DMS114 treated with DMSO at 0.1 percent for 48 hours (cell line): ENCODE results near the gene BCAS3.
A peak's percentile ranks its signal among the peaks of the same experiment; 100 is the strongest.
"Not testable (repeated sequence)": the region's sequence is repeated elsewhere in the genome, so short reads cannot be mapped to it uniquely, and the experiment has no call there.

ENCODE experiments used
- DNase-seq: peaks from one replicate; lab custom pipeline; 2025; ENCODE audit not compliant: unreplicated experiment; lab: John Stamatoyannopoulos, UW

Gene BCAS3

DNA sequence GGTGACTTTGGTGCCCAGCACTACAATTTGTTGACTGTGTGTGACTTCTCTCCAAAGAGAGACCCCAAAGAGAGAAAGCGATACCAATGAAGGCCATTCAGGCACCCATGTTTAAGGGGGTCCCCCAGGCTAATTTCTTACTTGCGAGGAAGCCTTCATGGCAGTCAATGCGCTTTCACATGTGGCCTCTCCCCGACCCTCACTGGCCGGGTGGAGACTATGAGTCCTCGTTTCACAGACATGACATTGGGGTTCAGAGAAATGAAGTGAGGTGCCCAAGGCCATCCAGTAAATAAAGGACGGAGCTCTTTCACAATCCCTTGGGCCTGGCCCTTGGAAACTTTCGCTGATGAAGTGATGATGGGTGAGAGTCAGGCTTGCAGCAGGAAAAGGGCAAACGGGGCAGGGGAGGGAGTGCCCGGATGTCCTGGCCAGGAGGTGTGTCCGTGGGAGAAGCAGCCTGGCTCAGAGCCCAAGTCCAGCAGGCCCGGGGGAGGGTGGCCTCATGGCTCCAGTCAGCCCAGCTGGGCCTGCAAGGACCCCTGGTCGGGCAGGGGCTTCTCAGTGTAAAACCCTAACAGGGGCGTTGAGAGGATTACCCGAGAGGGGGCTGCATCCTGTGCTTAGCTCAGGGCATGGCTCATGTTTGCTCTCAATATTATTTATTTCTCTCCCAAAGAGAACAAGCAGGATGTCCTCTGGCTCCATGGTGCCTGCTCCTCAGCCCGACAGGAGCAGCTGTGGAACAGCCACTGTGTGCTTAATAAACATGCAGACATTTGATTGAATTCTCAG, 736.7 kb downstream of the BCAS3 start:
- no peak for DNase-seq

DNA sequence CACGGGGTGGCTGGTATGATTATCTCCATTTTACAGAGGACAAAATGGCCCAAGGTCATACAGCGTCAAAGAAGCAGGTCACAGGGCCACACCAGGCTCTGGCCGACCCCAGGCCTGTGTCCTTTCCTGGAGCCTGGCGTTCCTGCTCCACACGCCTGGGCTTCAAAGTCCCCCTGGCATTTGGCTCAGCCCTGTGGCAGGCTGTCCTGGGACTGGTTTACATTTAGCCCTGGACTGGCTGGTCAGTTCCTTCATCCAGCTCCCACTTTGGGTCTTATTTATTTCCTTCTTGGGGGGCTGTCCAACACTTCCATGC, 737.2 kb downstream of the BCAS3 start:
- DNase-seq: no peak

DNA sequence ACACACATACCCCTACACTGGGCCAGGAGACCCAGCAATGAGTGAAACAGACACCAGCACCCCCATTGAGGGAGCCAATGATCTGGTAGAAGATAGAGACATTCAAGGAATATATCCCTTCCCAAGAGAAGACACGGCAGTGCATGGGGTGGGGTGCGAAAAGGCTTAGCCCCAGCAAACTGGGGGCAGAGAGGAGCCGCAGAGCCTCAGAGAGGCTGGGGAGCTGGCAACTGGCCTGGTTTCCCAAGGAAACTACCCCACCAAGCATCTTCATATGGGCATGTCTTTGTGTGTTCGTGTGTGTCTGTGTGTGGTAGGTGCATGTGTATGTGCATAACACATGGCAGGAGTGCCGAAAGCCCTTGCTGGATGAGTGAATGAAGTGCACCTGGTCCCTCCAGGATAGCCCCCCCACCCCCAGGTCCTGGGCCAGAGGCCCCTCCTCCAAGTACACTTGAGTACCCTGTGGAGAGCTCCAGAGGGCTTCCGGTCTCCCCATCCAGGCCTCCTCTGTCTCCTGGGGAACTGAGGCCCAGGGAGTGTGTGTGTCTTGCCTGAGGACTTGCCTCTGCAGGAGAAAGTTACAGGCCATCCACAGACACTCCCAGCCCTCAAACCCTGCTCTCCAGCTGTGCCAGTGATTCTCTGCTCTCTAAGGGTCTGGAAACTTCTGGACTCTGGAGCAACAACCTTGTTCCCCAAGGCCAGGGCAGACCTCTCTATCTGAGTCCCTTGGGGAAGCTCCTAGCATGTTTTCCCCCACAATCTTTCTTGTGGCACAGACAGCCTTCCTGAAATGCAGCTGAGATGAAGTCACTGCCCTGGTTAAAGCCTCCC, 737.9 kb downstream of the BCAS3 start:
- DNase-seq: no peak

DNA sequence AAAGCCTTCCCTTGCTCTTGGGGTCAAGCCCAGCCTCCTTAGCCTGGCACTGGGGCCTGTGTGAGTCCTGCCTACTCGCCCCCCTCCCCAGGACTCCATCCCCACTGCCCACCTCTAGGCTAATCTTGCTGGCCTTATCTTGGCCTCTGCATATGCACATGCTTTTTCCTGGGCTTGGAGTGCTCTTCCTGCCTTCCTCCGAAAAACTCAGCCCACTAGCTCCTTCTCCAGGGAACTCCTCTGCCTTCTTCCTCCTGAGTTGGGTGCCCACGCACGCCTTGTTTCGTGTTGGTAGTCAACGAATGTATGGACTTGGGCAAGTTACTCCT, 738.5 kb downstream of the BCAS3 start:
- no peak for DNase-seq

DNA sequence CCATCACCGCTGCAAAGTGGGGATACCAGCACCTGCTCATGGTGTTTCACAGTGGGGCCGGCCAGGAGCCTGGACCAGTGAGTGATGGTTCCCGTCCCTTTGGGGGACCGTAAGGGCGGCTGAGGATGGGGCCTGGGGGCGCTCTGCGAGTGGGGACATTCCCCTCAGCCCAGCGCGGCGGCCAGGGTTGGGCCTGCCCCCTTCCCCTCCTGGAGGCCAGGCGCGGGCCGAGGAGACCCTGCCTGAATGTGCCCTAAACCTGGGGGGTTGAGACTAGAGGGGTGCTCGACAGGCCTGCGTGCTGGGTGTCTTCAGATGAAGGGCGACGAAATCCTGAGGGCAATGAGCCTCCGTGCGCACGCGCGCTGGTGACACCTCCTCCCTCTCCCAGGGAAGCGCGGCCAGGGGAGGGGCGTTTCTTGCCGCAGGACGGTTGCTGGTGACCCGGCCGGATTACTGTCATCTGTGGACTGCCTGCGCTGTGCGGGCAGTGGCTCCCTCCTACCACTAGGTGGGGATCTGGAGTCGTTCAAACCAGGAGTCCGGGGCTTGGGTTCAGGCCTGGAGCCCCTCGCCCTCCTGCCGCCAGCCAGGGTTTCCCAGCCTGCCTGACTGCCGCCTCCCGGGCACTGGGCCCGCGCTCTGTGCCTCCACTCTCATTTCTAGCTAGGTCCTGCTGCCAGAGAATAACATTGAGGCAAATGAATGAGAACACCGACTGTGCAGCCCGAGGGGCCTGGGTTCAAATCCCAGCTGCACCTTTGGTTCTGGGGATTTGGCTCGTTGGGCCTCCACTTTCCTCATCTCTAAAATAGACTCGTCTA, 739.1 kb downstream of the BCAS3 start:
- DNase-seq: peak; percentile 72

DNA sequence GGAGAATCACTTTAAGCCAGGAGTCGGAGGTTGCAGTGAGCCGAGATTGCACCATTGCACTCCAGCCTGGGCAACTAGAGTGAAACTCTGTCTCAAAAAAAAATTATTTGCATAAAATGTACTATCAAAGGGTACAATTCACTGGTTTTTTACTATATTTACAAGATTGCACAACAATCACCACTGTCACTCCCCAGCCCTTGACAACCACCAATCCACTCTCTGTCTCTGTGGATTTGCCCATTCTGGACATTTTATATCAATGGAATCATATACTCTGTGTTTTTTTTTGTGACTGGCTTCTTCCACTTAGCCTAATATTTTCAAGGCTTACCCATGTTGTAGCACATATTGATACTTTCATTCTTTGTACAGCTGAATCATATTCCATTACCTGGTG, 740.8 kb downstream of the BCAS3 start:
- DNase-seq: no peak

DNA sequence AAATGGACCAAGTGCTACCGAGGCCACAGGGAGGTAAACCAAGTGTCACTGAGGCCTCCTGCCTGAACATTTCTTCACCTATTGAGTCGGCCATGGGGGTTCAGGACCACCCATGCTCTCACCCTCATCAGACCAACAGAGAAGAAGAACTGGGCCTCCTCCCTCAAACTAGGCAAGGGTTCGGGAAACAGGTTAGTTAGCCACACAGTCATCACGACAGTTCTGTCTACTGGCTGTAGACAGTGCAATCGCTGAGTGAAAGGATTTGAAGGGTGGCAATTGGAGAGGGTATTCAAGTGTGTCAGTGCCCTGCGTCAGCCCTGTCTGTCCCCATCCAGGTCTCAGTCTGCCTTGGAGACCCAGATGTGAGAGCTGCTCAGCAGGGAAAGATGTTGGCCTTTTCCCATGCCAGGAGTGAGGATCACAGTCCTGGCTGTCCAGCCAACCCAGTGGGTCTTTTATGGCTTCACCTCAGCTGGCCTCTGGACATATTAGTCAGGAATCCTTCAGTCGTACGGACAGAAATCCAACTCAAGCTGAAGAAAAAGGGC, 741.9 kb downstream of the BCAS3 start:
- no peak for DNase-seq

DNA sequence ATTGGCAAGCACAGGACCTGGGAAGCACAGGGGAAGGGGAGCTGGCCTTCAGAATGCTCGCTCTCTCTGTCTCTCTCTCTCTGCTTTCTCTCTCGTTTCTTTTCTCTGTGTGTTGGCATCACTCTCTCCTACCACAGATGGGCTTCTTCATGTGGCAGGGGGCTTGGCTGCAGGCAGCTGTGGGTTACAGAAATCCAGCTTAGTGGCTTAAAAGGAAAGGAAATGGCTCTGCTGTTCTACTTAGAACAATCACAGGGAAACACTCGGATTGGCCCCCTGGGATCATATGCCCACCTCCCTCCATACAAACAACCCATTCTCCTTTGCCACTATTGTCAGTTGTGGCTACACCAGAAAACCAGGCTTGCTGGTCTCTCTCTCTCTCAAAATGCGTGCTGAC, 742.4 kb downstream of the BCAS3 start:
- no peak for DNase-seq

DNA sequence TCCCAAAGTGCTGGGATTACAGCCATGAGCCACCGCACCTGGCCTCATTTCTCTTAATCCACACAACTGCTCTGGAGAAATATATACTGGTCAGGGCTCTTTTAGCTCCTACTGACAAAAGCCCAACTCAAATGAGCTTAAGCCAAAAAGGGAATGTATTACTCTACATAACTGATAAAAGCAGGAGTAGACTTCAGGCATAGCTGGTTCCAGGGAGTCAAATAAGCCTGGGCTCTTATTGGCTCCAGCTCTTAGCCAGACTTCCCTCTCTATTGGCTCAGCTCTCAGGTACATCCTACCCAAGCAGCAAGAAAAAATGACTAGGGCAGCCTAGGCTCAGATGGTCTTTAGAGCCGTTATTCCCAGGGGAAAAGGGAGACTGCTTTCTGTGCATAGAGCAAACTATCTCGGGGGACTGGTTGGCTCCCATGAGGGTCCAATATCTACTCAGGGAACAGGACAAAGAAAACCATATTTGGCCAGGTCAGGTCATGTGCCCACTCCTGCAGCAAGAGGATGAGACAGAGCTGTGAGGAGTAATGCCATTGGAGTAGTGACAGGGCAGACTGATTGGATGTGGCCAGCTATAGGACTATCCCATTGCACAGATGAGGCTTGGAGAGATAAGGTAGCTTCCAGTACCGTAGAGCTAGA, 743.2 kb downstream of the BCAS3 start:
- DNase-seq: no peak

DNA sequence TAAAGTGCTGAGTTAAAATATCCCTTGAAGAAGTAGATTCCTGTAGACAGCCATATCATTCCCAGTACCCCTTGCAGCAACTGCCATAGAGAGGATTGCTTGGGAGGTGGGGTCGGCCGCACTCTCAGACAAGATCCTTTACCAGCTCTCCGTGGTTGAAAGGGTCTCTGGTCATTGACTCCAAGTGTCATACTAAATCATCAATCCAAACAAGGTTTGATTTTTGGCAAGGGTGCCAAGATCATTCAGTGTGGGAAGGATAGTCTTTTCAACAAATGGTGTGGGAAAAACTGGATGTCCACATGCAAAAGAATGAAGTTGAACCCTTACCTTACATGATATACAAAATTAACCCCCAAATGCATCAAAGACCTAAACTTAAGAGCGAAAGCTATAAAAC, 743.8 kb downstream of the BCAS3 start:
- no peak for DNase-seq

DNA sequence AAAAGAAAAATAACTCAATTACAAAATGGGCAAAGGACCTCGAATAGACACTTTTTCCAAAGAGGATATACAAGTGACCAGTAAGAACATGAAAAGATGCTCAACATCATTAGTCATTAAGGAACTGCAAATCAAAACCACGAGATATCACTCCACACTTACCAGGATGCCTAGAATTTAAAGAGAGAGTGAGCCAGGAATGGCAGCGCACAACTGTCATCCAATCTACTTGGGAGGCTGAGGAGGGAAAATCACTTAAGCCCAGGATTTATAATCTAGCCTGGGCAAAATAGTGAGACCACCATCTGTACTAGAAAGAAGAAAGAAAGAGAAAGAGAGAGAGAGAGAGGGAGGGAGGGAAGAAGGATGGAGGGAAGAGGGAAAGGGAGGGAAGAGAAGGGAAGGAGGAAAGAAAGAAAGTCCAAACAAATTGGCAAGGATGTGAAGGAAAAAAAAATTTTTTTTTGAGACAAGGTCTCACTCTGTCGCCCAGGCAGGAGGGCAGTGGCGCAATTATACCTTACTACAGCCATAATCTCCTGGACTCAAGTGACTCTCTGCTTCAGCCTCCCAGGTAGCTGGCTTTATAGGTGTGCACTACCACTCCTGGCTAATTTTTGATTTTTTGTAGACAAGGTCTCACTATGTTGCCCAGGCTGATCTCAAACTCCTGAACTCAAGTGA, 744.6 kb downstream of the BCAS3 start:
- no peak for DNase-seq

DNA sequence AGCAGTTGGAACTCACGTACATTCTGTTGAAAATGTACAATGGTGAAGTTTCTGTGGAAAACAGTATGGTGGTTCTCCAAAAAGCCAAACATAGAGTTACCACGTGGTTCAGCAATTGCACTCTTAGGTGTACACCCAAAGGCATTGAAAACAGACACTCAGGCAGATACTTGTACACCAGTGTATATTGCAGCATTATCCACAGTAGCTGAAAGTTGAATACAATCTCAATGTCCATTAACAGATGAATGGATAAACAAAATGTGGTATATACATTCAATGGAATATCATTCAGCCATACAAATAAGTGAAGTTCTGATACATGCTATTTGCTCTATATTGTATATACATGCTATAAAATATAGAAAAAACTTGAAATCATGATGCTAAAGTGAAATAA, 745.2 kb downstream of the BCAS3 start:
- no peak for DNase-seq

DNA sequence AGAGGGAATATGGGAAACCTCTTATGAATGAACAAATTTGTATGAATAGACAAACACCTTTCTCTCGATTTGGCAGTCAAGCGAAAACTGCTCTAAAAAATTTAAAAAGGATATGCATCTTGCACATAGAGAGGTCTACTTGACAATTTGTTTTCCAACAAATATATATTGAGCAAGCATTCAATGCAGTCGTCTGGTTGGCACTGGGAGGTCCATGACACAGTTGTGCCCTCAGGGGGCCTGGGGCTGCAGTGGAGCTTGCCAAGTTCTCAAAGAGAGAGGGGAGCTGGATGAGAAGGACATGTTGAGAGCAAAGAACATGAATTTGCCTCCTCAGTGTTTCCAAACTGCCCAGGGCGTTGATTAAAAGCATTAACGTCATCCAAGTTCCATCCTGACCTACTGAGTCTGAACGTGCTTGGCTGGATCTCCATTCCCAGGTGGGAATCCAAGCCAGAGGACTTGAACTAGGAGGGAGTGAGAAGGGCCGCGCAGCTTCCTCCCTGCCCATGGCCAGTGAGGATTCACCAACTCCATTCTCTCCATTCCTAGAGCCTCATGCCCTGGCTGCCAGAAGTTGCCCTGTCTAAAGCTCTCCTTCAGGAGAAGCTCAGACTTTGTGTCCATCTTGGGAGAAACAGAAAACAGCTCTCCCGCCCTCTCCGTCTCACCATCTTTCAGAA, 746.5 kb downstream of the BCAS3 start:
- DNase-seq: no peak

DNA sequence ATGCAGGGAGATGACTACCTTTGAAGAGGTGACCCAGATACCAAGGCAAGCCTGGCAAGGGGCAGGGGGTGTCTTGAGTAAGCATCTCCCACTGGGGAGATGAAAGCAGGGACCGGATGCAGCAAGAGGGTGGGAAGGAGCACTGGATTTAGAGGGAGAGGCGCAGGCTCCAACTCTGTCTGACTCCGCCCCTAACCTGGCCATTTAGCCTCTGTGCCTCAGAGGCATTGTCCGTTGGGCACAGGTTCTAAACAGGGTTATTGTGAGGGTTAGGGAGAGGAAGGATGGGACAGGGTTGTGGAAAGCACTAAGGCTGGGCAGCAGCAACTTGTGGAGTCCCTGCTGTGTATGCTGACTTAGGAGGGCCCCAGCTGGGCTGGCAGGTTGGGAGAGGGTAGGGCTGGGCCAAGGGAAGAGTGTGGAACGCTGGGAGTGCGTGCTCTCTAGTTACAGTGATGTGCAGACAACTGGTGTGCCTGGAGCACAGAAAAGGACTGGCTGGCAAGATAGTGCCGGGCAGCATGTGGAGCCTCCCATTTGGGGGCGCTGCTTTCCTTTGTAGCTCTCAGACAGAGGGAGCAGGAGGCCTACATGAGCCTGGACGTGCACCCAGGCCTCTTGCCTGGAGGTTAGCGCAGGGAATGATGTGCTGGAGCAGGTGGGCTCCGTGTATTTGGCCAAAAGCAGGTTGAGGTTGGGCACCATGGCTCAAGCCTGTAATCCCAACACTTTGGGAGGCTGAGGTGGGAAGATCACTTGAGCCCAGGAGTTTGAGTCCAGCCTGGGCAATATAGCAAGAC, 748.2 kb downstream of the BCAS3 start:
- DNase-seq: no peak

DNA sequence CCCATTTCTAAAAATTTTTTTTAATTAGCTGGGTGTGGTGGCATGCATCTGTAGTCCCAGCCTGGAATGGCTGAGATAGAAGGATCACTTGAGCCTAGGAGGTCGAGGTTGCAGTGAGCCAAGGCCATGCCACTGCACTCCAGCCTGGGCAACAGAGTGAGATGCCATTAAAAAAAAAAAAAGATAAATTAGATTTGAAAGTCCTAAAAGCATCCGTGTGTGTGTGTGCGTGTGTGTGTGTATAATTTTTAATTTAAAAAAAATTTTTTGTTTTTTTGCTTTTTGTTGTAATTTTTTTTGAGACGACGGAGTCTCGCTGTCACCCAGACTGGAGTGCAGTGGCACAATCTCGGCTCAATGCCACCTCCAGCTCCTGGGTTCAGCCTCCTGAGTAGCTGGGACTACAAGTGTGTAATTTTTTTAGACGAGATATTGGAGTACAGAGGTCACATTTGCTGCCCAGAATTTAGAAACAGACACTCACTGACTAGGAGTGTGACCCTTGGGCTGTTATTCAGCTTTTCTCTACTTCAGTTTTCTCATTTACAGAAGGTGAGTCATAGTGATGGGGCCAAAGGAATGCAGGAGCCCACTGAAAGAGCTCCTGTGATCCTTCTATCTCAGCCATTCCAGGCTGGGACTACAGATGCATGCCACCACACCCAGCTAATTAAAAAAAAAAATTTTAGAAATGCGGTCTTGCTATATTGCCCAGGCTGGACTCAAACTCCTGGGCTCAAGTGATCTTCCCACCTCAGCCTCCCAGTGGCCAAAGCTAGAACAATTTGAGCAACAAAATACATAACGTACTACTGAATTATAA, 749.0 kb downstream of the BCAS3 start:
- DNase-seq: no peak

DNA sequence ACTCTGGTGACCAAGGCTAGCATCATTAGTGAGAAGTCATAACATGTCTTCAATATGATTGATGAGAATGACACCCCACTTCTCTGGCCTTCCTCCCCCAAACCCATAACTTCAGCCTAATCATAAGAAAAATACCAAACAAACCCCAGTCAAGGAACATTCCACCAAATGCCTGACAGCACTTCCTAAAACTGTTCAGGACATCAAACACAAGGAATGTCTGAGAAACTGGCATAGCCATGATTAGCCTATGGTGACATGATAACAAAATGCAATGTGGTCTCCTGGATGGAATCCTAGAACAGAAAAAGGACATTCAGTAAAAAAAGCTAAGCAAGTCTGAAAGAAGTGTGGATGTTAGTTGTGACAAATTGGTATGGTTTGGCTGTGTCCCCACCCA, 749.9 kb downstream of the BCAS3 start:
- DNase-seq: no peak

DNA sequence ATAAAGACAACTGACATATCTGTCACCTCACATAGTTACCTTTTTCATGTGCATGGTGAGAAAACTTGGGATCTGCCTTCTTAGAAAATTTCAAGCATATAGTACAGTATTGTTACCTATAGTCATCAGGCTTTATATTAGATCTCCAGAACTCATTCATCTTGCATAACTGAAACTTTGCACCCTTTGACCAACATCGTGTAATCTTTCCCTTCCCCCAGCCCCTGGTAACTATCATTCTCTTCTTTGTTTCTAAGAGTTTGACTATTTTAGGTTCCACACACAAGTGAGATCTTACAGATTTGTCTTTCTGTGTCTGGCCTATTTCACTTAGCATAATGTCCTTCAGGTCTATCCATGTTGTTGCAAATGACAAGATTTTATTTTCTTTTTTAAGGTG, 751.6 kb downstream of the BCAS3 start:
- no peak for DNase-seq

DNA sequence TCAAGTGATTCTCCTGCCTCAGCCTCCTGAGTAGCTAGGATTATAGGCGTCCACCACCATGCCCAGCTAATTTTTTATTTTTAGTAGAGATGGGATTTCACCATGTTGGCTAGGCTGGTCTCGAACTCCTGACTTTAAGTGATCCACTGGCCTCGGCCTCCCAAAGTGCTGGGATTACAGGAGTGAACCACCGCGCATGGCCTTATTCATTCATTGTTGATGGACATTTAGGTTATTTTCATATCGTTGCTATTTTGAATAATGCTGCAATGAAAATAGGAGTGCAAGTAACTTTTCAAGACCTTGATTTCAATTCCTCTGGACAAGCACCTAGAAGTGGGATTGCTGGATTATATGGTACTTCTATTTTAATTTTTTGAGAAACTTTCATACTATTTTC, 752.2 kb downstream of the BCAS3 start:
- not testable (repeated sequence) for DNase-seq
